Gastroesophageal sphincter (tissue), 4 donors: ENCODE measurements around the gene SERPINF2. TPM values are rescaled to one million over a fixed set of nuclear protein-coding genes. Genes with fewer than 3 reads are reported as not detected.

Experiments
- ATAC-seq: fragments of 150-250 bp; one replicate; pipeline ENCODE4 v1.9.1; 2016; ENCODE audit warnings: mild to moderate bottlenecking, moderate library complexity
- H3K27ac ChIP-seq, 4 donors: fragments of 200-600 bp; sonication (generic) in 3 of 4; 1 replicate in 3 of 4; 2 replicates in 1 of 4; pipeline ENCODE4 v1.5.1; 2016 to 2019
- H3K27me3 ChIP-seq: fragments of 200-600 bp; sonication (generic); one replicate; pipeline ENCODE4 v1.5.1; 2019
- H3K36me3 ChIP-seq, 2 donors: fragments of 200-600 bp; sonication (generic); one replicate each; pipeline ENCODE4 v1.5.1; 2019; ENCODE audit warnings: control low read depth in 1 of 2
- H3K4me1 ChIP-seq, 3 donors: fragments of 200-600 bp; sonication (generic); 1 replicate in 2 of 3; 2 replicates in 1 of 3; pipeline ENCODE4 v1.5.1; 2016 to 2019; ENCODE audit warnings: control low read depth in 2 of 3
- H3K4me3 ChIP-seq, 2 donors: fragments of 200-600 bp; sonication (generic); one replicate each; pipeline ENCODE4 v1.5.1; 2019; ENCODE audit warnings: mild to moderate bottlenecking in 1 of 2, moderate library complexity in 1 of 2
- H3K9me3 ChIP-seq, 3 donors: fragments of 200-600 bp; sonication (generic); one replicate each; pipeline ENCODE4 v1.5.1; 2017 to 2019; ENCODE audit warnings: control low read depth in 2 of 3
- EP300 ChIP-seq: sonication (generic); formaldehyde crosslinking; IDR thresholded peaks from one replicate; pipeline ENCODE4 v1.6.1; 2017; ENCODE audit warnings: antibody characterized with exemption, mild to moderate bottlenecking
- POLR2A ChIP-seq, 2 donors: fragments of 450-650 bp; IDR thresholded peaks; one replicate each; pipeline ENCODE4 v1.6.1; 2017; ENCODE audit warnings: antibody characterized with exemption in 2 of 2, mild to moderate bottlenecking in 2 of 2, moderate library complexity in 1 of 2
- POLR2AphosphoS5 ChIP-seq: sonication (generic); formaldehyde crosslinking; IDR thresholded peaks from one replicate; pipeline ENCODE4 v1.6.1; 2017; ENCODE audit warnings: antibody characterized with exemption
- WGBS, 2 donors: methylation state at CpG; one replicate each; pipeline ENCODE4 v1.1.5; 2018; ENCODE audit warnings: low coverage in 1 of 2; 5-methylcytosine and 5-hydroxymethylcytosine counted together
- total RNA-seq, 4 donors: library from RNA; depleted of rRNA; stranded (reverse); fragments of >200 nt; gene quantifications; one replicate each; pipeline ENCODE4 v1.1.0, GENCODE V29; 2016
- TF ChIP-seq, protein P1 (sequence below), 4 experiments: fragments of 200-600 bp in 2 of 4; fragments of 450-650 bp in 2 of 4; sonication (generic) in 1 of 4; IDR thresholded peaks; one replicate each; pipeline ENCODE4 v1.5.1; 2017 to 2019; ENCODE audit warnings: antibody characterized with exemption in 4 of 4, mild to moderate bottlenecking in 2 of 4, moderate library complexity in 2 of 4

Gene SERPINF2
- total RNA-seq, 4 donors from 2014 or later: 2.0 to 7.6 (median 5.1) TPM

DNA sequence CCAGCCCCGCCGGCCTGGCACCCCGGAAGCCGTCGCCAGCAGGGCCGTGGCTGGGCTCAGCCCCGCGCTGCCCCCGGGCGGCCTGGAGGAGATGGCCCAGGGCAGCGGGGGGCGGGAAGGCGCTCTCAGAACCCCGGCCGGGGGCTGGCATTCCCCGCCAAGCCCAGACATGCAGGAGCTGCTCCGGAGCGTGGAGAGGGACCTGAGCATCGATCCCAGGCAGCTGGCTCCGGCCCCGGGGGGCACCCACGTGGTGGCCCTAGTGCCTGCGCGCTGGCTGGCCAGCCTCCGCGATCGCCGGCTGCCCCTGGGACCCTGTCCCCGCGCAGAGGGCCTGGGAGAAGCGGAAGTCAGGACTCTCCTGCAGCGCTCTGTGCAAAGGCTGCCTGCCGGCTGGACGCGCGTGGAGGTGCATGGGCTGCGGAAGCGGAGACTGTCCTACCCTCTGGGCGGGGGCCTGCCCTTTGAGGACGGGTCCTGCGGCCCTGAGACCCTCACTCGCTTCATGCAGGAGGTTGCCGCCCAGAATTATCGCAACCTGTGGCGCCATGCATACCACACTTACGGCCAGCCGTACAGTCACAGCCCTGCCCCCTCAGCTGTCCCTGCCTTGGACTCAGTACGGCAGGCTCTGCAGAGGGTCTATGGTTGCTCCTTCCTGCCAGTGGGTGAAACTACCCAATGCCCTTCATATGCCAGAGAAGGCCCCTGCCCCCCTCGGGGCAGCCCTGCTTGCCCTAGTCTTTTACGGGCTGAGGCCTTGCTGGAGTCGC lies 17.6 kb upstream of the SERPINF2 start:
- ATAC-seq: peak; percentile 66
- Histone ChIP-seq H3K36me3 (peaks cover 0 to 43% of the 10 kb centered on the region in 2 donors), H3K4me3 (peak overlapping the region; percentile 51 to 87), H3K27me3 (no peaks in the 10 kb centered on the region), H3K9me3 (no peaks in the 10 kb centered on the region), H3K4me1 (peaks cover 0 to 87% (median 30%) of the 10 kb centered on the region in 3 donors), H3K27ac (peak overlapping the region; percentile 62 to 94 (median 88))
- WGBS, 2 donors: 60% methylated on average over 1 of the region's 51 CpGs; no CpG with 5 or more reads in 1 of the 2 donors
- TF ChIP-seq, protein P1, sequence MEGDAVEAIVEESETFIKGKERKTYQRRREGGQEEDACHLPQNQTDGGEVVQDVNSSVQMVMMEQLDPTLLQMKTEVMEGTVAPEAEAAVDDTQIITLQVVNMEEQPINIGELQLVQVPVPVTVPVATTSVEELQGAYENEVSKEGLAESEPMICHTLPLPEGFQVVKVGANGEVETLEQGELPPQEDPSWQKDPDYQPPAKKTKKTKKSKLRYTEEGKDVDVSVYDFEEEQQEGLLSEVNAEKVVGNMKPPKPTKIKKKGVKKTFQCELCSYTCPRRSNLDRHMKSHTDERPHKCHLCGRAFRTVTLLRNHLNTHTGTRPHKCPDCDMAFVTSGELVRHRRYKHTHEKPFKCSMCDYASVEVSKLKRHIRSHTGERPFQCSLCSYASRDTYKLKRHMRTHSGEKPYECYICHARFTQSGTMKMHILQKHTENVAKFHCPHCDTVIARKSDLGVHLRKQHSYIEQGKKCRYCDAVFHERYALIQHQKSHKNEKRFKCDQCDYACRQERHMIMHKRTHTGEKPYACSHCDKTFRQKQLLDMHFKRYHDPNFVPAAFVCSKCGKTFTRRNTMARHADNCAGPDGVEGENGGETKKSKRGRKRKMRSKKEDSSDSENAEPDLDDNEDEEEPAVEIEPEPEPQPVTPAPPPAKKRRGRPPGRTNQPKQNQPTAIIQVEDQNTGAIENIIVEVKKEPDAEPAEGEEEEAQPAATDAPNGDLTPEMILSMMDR (IDR thresholded peaks at IDR 0.05): peak in 3 of 4 experiments; percentile 35 to 49 (median 43)
- TF ChIP-seq POLR2A (IDR thresholded peaks at IDR 0.05) (no peak), POLR2AphosphoS5 (no peak), EP300 (no peak)

DNA sequence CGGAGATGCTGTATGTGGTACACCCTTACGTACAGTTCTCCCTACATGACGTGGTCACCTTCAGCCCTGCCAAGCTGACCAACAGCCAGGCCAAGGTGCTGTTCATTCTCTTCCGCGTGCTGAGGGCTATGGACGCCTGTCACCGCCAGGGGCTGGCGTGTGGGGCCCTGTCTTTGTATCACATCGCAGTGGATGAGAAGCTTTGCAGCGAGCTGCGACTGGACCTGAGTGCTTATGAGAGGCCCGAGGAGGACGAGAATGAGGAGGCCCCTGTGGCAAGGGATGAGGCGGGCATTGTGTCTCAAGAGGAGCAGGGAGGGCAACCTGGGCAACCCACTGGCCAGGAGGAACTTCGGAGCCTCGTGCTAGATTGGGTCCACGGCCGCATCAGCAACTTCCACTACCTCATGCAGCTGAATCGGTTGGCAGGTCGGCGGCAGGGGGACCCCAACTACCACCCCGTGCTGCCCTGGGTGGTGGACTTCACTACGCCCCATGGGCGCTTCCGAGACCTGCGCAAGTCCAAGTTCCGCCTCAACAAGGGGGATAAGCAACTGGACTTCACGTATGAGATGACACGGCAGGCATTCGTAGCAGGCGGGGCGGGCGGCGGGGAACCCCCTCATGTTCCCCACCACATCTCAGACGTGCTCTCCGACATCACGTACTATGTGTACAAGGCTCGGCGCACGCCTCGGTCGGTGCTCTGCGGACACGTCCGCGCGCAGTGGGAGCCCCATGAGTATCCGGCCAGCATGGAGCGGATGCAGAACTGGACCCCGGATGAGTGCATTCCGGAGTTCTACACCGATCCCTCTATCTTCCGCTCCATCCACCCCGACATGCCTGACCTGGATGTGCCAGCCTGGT lies 16.8 kb upstream of the SERPINF2 start:
- Histone ChIP-seq H3K4me3 (peak overlapping the region in 1 of 2 donors; percentile 87), H3K4me1 (peaks cover 0 to 88% (median 27%) of the 10 kb centered on the region in 3 donors), H3K9me3 (no peaks in the 10 kb centered on the region), H3K27me3 (no peaks in the 10 kb centered on the region), H3K36me3 (peaks cover 0 to 52% of the 10 kb centered on the region in 2 donors), H3K27ac (peak overlapping the region in 1 of 4 donors; percentile 92)
- TF ChIP-seq EP300 (no peak), POLR2AphosphoS5 (no peak)
- TF ChIP-seq, protein P1 (IDR thresholded peaks at IDR 0.05): no peak
- ATAC-seq: no peak
- WGBS, 2 donors: 60 to 98% methylated on average over 2 to 27 of the region's 54 CpGs

- no CpG with 5 or more reads among the region's 18 CpGs for WGBS, 2 donors
- no peak for ATAC-seq
- H3K27me3 ChIP-seq: no peaks in the 10 kb centered on the region
- H3K27ac ChIP-seq: no peak overlapping the region
- H3K4me1 ChIP-seq: peaks cover 0 to 88% (median 25%) of the 10 kb centered on the region in 3 donors
- no peak for TF ChIP-seq POLR2A (IDR thresholded peaks at IDR 0.05)
- TF ChIP-seq POLR2AphosphoS5: no peak
- TF ChIP-seq, protein P1 (IDR thresholded peaks at IDR 0.05): no peak
- TF ChIP-seq EP300: no peak
- peaks cover 0 to 60% of the 10 kb centered on the region in 2 donors for H3K36me3 ChIP-seq
- no peaks in the 10 kb centered on the region for H3K9me3 ChIP-seq
- H3K4me3 ChIP-seq: no peak overlapping the region
Observed at GRCh38 chr17:1726626-1727257, 15.9 kb upstream of the SERPINF2 start.

GRCh38 chr17:1727258-1727789 lies 15.3 kb upstream of the SERPINF2 start:
- Histone ChIP-seq H3K4me3 (no peak overlapping the region), H3K36me3 (peaks cover 0 to 64% of the 10 kb centered on the region in 2 donors), H3K9me3 (no peaks in the 10 kb centered on the region), H3K4me1 (peaks cover 0 to 88% (median 25%) of the 10 kb centered on the region in 3 donors), H3K27ac (no peak overlapping the region), H3K27me3 (no peaks in the 10 kb centered on the region)
- no peak for ATAC-seq
- no peak for TF ChIP-seq POLR2A (IDR thresholded peaks at IDR 0.05)
- TF ChIP-seq EP300: no peak
- TF ChIP-seq, protein P1 (IDR thresholded peaks at IDR 0.05): no peak
- no peak for TF ChIP-seq POLR2AphosphoS5
- 96% methylated on average over 4 of the region's 21 CpGs; no CpG with 5 or more reads in 1 of the 2 donors for WGBS, 2 donors
